Right atrium auricular region (tissue), 2 donors: ENCODE results near the gene MRTFB. TPM values are rescaled to one million over a fixed set of nuclear protein-coding genes. Genes with fewer than 3 reads are reported as not detected.
A peak's percentile ranks its signal among the peaks of the same experiment; 100 is the strongest.

ENCODE experiments used
- DNase-seq: peaks from one replicate; pipeline ENCODE4 v3.0.0-alpha.2; 2019; ENCODE audit warnings: low spot score
- H3K27ac ChIP-seq, 2 donors: fragments of 200-600 bp; sonication (generic); 1 replicate in 1 of 2; 2 replicates in 1 of 2; pipeline ENCODE4 v1.5.1; 2016 to 2019
- H3K27me3 ChIP-seq, 2 donors: fragments of 200-600 bp; sonication (generic); one replicate each; pipeline versions ENCODE4 v1.5.1 to v1.6.0; 2017 to 2019
- H3K36me3 ChIP-seq: fragments of 200-600 bp; sonication (generic); one replicate; pipeline ENCODE4 v1.5.1; 2016
- H3K4me1 ChIP-seq, 2 donors: fragments of 200-600 bp; sonication (generic); one replicate each; pipeline versions ENCODE4 v1.5.1 to v1.6.0; 2017 to 2019
- H3K4me3 ChIP-seq, 2 donors: fragments of 200-600 bp; sonication (generic); 1 replicate in 1 of 2; 2 replicates in 1 of 2; pipeline ENCODE4 v1.5.1; 2017 to 2019; ENCODE audit warnings: mild to moderate bottlenecking in 1 of 2, moderate library complexity in 1 of 2
- H3K9me3 ChIP-seq, 2 donors: fragments of 200-600 bp; sonication (generic); one replicate each; pipeline ENCODE4 v1.5.1; 2019
- CTCF ChIP-seq, 2 donors: fragments of 200-600 bp; sonication (generic); IDR thresholded peaks; one replicate each; pipeline ENCODE4 v1.5.1; 2019; ENCODE audit warnings: antibody characterized with exemption in 2 of 2
- total RNA-seq, 2 donors: library from RNA; depleted of rRNA; stranded (reverse); fragments of >200 nt; gene quantifications; one replicate each; pipeline ENCODE4 v1.1.0, GENCODE V29; 2016

MRTFB gene
- total RNA-seq, 2 donors from 2014 or later: 38.6 to 46.5 TPM

- Histone ChIP-seq H3K27me3 (no peaks in the 10 kb centered on the region), H3K9me3 (no peaks in the 10 kb centered on the region), H3K4me3 (no peak overlapping the region), H3K4me1 (peaks cover 0 to 20% of the 10 kb centered on the region in 2 donors), H3K36me3 (no peaks in the 10 kb centered on the region), H3K27ac (peak overlapping the region in 1 of 2 donors; percentile 1)
- DNase-seq: no peak
- TF ChIP-seq CTCF (IDR thresholded peaks at IDR 0.05): no peak
Observed at GRCh38 chr16:14132696-14133048, 61.6 kb downstream of the MRTFB start.

GRCh38 chr16:14133907-14134306 lies 62.8 kb downstream of the MRTFB start:
- no peaks in the 10 kb centered on the region for H3K36me3 ChIP-seq
- H3K4me1 ChIP-seq: peaks cover 0 to 13% of the 10 kb centered on the region in 2 donors
- H3K4me3 ChIP-seq: no peak overlapping the region
- TF ChIP-seq CTCF (IDR thresholded peaks at IDR 0.05): no peak
- DNase-seq: no peak
- H3K27me3 ChIP-seq: no peaks in the 10 kb centered on the region
- H3K9me3 ChIP-seq: no peaks in the 10 kb centered on the region
- no peak overlapping the region for H3K27ac ChIP-seq

GRCh38 chr16:14135704-14136103 lies 64.6 kb downstream of the MRTFB start:
- Histone ChIP-seq H3K36me3 (peaks cover 4% of the 10 kb centered on the region), H3K4me3 (no peak overlapping the region), H3K27ac (no peak overlapping the region), H3K27me3 (no peaks in the 10 kb centered on the region), H3K4me1 (peaks cover 0 to 11% of the 10 kb centered on the region in 2 donors), H3K9me3 (peaks cover 0 to 6% of the 10 kb centered on the region in 2 donors)
- no peak for DNase-seq
- TF ChIP-seq CTCF (IDR thresholded peaks at IDR 0.05): no peak

GRCh38 chr16:14139872-14140271 lies 68.8 kb downstream of the MRTFB start:
- no peak for DNase-seq
- no peak for TF ChIP-seq CTCF (IDR thresholded peaks at IDR 0.05)
- H3K4me3 ChIP-seq: no peak overlapping the region
- H3K27ac ChIP-seq: no peak overlapping the region
- no peaks in the 10 kb centered on the region for H3K4me1 ChIP-seq
- H3K36me3 ChIP-seq: peaks cover 7% of the 10 kb centered on the region
- H3K27me3 ChIP-seq: no peaks in the 10 kb centered on the region
- peaks cover 0 to 6% of the 10 kb centered on the region in 2 donors for H3K9me3 ChIP-seq

GRCh38 chr16:14140923-14141322 lies 69.8 kb downstream of the MRTFB start:
- no peaks in the 10 kb centered on the region for H3K4me1 ChIP-seq
- no peak overlapping the region for H3K4me3 ChIP-seq
- no peak for DNase-seq
- no peak for TF ChIP-seq CTCF (IDR thresholded peaks at IDR 0.05)
- H3K27me3 ChIP-seq: no peaks in the 10 kb centered on the region
- H3K27ac ChIP-seq: no peak overlapping the region
- H3K9me3 ChIP-seq: peaks cover 0 to 6% of the 10 kb centered on the region in 2 donors
- H3K36me3 ChIP-seq: peaks cover 7% of the 10 kb centered on the region

GRCh38 chr16:14146445-14146844 lies 75.3 kb downstream of the MRTFB start:
- H3K27ac ChIP-seq: no peak overlapping the region
- H3K9me3 ChIP-seq: no peaks in the 10 kb centered on the region
- H3K4me1 ChIP-seq: peaks cover 0 to 8% of the 10 kb centered on the region in 2 donors
- H3K36me3 ChIP-seq: no peaks in the 10 kb centered on the region
- no peaks in the 10 kb centered on the region for H3K27me3 ChIP-seq
- H3K4me3 ChIP-seq: no peak overlapping the region
- no peak for TF ChIP-seq CTCF (IDR thresholded peaks at IDR 0.05)
- DNase-seq: no peak
